Psoas muscle (tissue), 8 donors: ENCODE results near the gene HLCS. TPM values are rescaled to one million over a fixed set of nuclear protein-coding genes. Genes with fewer than 3 reads are reported as not detected.

ENCODE experiments used
- ATAC-seq, 4 donors: fragments of 200-7000 bp; cut with Tn5 transposase; one replicate each; pipeline ENCODE4 v1.9.1; 2020; ENCODE audit warnings: moderate library complexity in 3 of 4, mild to moderate bottlenecking in 2 of 4
- DNase-seq, 2 donors: peaks; one replicate each; pipeline ENCODE4 v3.0.0-alpha.2; 2020
- H3K27ac ChIP-seq: fragments of 200-600 bp; one replicate; pipeline ENCODE4 v1.8.0; 2022
- H3K27me3 ChIP-seq, 3 donors: fragments of 200-600 bp in 1 of 3; one replicate each; pipeline versions ENCODE4 v1.6.1 to v1.8.0; 2013 to 2022; ENCODE audit warnings: low read length in 2 of 3, mild to moderate bottlenecking in 2 of 3, moderate library complexity in 1 of 3; ENCODE audit not compliant: insufficient read depth in 3 of 3
- H3K36me3 ChIP-seq, 2 donors: fragments of 200-600 bp in 1 of 2; one replicate each; pipeline versions ENCODE4 v1.6.1 to v1.8.0; 2013 to 2022; ENCODE audit warnings: low read depth in 1 of 2, mild to moderate bottlenecking in 1 of 2, moderate library complexity in 1 of 2; ENCODE audit not compliant: insufficient read depth in 1 of 2
- H3K4me1 ChIP-seq: fragments of 200-600 bp; one replicate; pipeline ENCODE4 v1.8.0; 2022
- H3K4me3 ChIP-seq: fragments of 200-600 bp; one replicate; pipeline ENCODE4 v1.8.0; 2022; ENCODE audit warnings: mild to moderate bottlenecking
- H3K9me3 ChIP-seq: fragments of 200-600 bp; one replicate; pipeline ENCODE4 v1.8.0; 2022
- CTCF ChIP-seq: fragments of 200-600 bp; IDR thresholded peaks from one replicate; pipeline ENCODE4 v1.8.0; 2022; ENCODE audit warnings: antibody characterized with exemption
- WGBS, 3 donors: extraction: QIAGEN DNeasy Blood & Tissue Kit; methylation state at CpG; one replicate each; pipeline versions ENCODE4 v1.1.6 to v1.1.7; 2013; 5-methylcytosine and 5-hydroxymethylcytosine counted together
- intact Hi-C, 2 donors: fragments of 100-400 bp; cut with DNase I; formaldehyde crosslinking; loops; one replicate each; pipeline versions ENCODE4 v1.11.0 to v1.14.2; 2022
- polyA plus RNA-seq, 3 donors: library from polyadenylated mRNA; stranded (reverse); fragments of 200-250 nt; gene quantifications; one replicate each; pipeline ENCODE4 v1.2.3, GENCODE V29; 2013
- total RNA-seq, 4 donors: library from RNA; stranded (reverse); fragmentation: NEBNext Ultra II Directional in 2 of 4; extraction: Animal tissue kit (Norgen Biotek cat#: 25700) in 2 of 4; gene quantifications; one replicate each; pipeline versions ENCODE4 v1.2.1 to v1.2.4, GENCODE V29; 2021 to 2023
- donor health status: healthy with polysubstance abuse.
- donor health status: DM: no; HTN: no; CAD: no; lungs with moderate emphysema.
- donor health status: Bipolar disorder and iron deficiency.
- donor health status: healthy.
- donor health status: DM: yes; HTN: yes; CAD: no.
- donor health status: DM: no; HTN: no; CAD: no.
- donor health status: DM: no; HTN: no; CAD: no.
- donor health status: DM: yes; HTN: yes; CAD: no.

HLCS gene
- total and polyA plus RNA-seq, 7 donors, result 3.6 to 13.5 (median 8.1) TPM

- DNase-seq (no peak), ATAC-seq (no peak)
- no peak for TF ChIP-seq CTCF
- Histone ChIP-seq H3K27ac (no peak overlapping the region), H3K4me3 (no peak overlapping the region), H3K9me3 (no peaks in the 10 kb centered on the region), H3K4me1 (no peaks in the 10 kb centered on the region), H3K27me3 (no peaks in the 10 kb centered on the region), H3K36me3 (no peaks in the 10 kb centered on the region)
- 87 to 92% (median 92%) methylated on average over 12 of the region's 12 CpGs for WGBS, 3 donors
- intact Hi-C loops, result no loop called here
These were observed 91.8 kb downstream of the HLCS start for GRCh38 chr21:36874665-36875064.

GRCh38 chr21:36873513-36873912 is 93.0 kb downstream of the HLCS start:
- 95 to 100% (median 100%) methylated on average over 1 of the region's 1 CpG for WGBS, 3 donors
- intact Hi-C loops, result no loop called here

GRCh38 chr21:36867291-36867905 is 99.1 kb downstream of the HLCS start:
- no peak overlapping the region for H3K4me3 ChIP-seq
- DNase-seq, result no peak
- H3K36me3 ChIP-seq, result no peaks in the 10 kb centered on the region
- 22 to 60% (median 34%) methylated on average over 4 of the region's 4 CpGs for WGBS, 3 donors
- intact Hi-C loops, result no loop called here
- H3K4me1 ChIP-seq, result no peaks in the 10 kb centered on the region
- peak in 3 of 4 donors; percentile 48 to 79 (median 65) for ATAC-seq
- no peak for TF ChIP-seq CTCF
- H3K27ac ChIP-seq, result no peak overlapping the region
- no peaks in the 10 kb centered on the region for H3K9me3 ChIP-seq
- no peaks in the 10 kb centered on the region for H3K27me3 ChIP-seq

More at GRCh38 chr21:36873513-36873912, 93.0 kb downstream of the HLCS start:
- no peaks in the 10 kb centered on the region for H3K9me3 ChIP-seq
- no peaks in the 10 kb centered on the region for H3K27me3 ChIP-seq
- H3K27ac ChIP-seq, result no peak overlapping the region
- ATAC-seq, result no peak
- no peak for TF ChIP-seq CTCF
- H3K4me1 ChIP-seq, result no peaks in the 10 kb centered on the region
- no peak overlapping the region for H3K4me3 ChIP-seq
- no peak for DNase-seq
- H3K36me3 ChIP-seq, result no peaks in the 10 kb centered on the region

- DNase-seq, result no peak
- 66 to 76% (median 68%) methylated on average over 5 of the region's 5 CpGs for WGBS, 3 donors
These were observed 100.0 kb downstream of the HLCS start for GRCh38 chr21:36866419-36866818.

More at GRCh38 chr21:36866419-36866818, 100.0 kb downstream of the HLCS start:
- TF ChIP-seq CTCF, result no peak
- no peaks in the 10 kb centered on the region for H3K4me1 ChIP-seq
- H3K27ac ChIP-seq, result no peak overlapping the region
- no peak overlapping the region for H3K4me3 ChIP-seq
- no peaks in the 10 kb centered on the region for H3K9me3 ChIP-seq
- H3K36me3 ChIP-seq, result no peaks in the 10 kb centered on the region
- H3K27me3 ChIP-seq, result no peaks in the 10 kb centered on the region
- intact Hi-C loops, result no loop called here
- no peak for ATAC-seq
